ENCODE measurements around the gene CDK10. TPM values are rescaled to one million over a fixed set of nuclear protein-coding genes. Genes with fewer than 3 reads are reported as not detected.

The CDK10 gene
- total RNA-seq, 1 donor from 2014 or later = 76.1 TPM

GRCh38 chr16:89642574-89642973, 43.9 kb upstream of the CDK10 start:
- H3K27me3 Mint-ChIP-seq = no peaks in the 10 kb centered on the region
- ChIA-PET POLR2A (no interaction called here), CTCF (no interaction called here)
- H3K27ac Mint-ChIP-seq = no peak overlapping the region
- peaks cover 8% of the 10 kb centered on the region for H3K4me1 Mint-ChIP-seq
- H3K36me3 Mint-ChIP-seq (ENCODE audit: low read depth) = peaks cover 30% of the 10 kb centered on the region
- TF ChIP-seq CTCF (IDR thresholded peaks at IDR 0.05) = no peak
- DNase-seq (no peak), ATAC-seq (ENCODE audit: low read depth) (no peak)
- no peaks in the 10 kb centered on the region for H3K9me3 Mint-ChIP-seq
- H3K4me3 Mint-ChIP-seq = no peak overlapping the region
- intact Hi-C loops (cut with micrococcal nuclease) = loop anchor here (5.0 kb wide), 1 partner anchor 80 kb away; the partner anchor contains the start of gene RPL13

GRCh38 chr16:89643769-89644300, 42.7 kb upstream of the CDK10 start:
- peak overlapping the region; percentile 14 for H3K27ac Mint-ChIP-seq
- intact Hi-C loops (cut with micrococcal nuclease) = loop anchor here (5.0 kb wide), 1 partner anchor 82 kb away; the partner anchor contains the start of gene RPL13
- H3K27me3 Mint-ChIP-seq = no peaks in the 10 kb centered on the region
- no peaks in the 10 kb centered on the region for H3K9me3 Mint-ChIP-seq
- H3K36me3 Mint-ChIP-seq (ENCODE audit: low read depth) = peaks cover 34% of the 10 kb centered on the region
- ATAC-seq (ENCODE audit: low read depth) (no peak), DNase-seq (no peak)
- TF ChIP-seq CTCF (IDR thresholded peaks at IDR 0.05) = no peak
- peaks cover 8% of the 10 kb centered on the region for H3K4me1 Mint-ChIP-seq
- no peak overlapping the region for H3K4me3 Mint-ChIP-seq
- CTCF ChIA-PET = no interaction called here
- POLR2A ChIA-PET = no interaction called here

GRCh38 chr16:89645122-89645521, 41.4 kb upstream of the CDK10 start:
- TF ChIP-seq CTCF (IDR thresholded peaks at IDR 0.05) = no peak
- DNase-seq (no peak), ATAC-seq (ENCODE audit: low read depth) (no peak)
- intact Hi-C loops (cut with micrococcal nuclease) = no loop called here
- ChIA-PET CTCF (no interaction called here), POLR2A (no interaction called here)
- H3K36me3 Mint-ChIP-seq (ENCODE audit: low read depth) = peaks cover 46% of the 10 kb centered on the region
- H3K4me3 Mint-ChIP-seq = no peak overlapping the region
- peaks cover 8% of the 10 kb centered on the region for H3K4me1 Mint-ChIP-seq
- H3K27me3 Mint-ChIP-seq = no peaks in the 10 kb centered on the region
- no peaks in the 10 kb centered on the region for H3K9me3 Mint-ChIP-seq
- no peak overlapping the region for H3K27ac Mint-ChIP-seq

GRCh38 chr16:89646270-89646669, 40.2 kb upstream of the CDK10 start:
- DNase-seq = no peak
- ChIA-PET CTCF (no interaction called here), POLR2A (no interaction called here)
- no peak overlapping the region for H3K4me3 Mint-ChIP-seq
- peaks cover under 1% of the 10 kb centered on the region for H3K4me1 Mint-ChIP-seq
- no peak overlapping the region for H3K27ac Mint-ChIP-seq
- intact Hi-C loops (cut with micrococcal nuclease) = no loop called here
- no peaks in the 10 kb centered on the region for H3K27me3 Mint-ChIP-seq
- no peak for TF ChIP-seq CTCF (IDR thresholded peaks at IDR 0.05)
- H3K36me3 Mint-ChIP-seq (ENCODE audit: low read depth) = peaks cover 54% of the 10 kb centered on the region
- no peaks in the 10 kb centered on the region for H3K9me3 Mint-ChIP-seq
- ATAC-seq (ENCODE audit: low read depth) = no peak

- no peaks in the 10 kb centered on the region for H3K4me1 Mint-ChIP-seq
- POLR2A ChIA-PET = no interaction called here
- intact Hi-C loops (cut with micrococcal nuclease) = no loop called here
- no peaks in the 10 kb centered on the region for H3K9me3 Mint-ChIP-seq
- H3K27ac Mint-ChIP-seq = no peak overlapping the region
- no peak for TF ChIP-seq CTCF (IDR thresholded peaks at IDR 0.05)
- no peaks in the 10 kb centered on the region for H3K27me3 Mint-ChIP-seq
- no peak for ATAC-seq (ENCODE audit: low read depth)
- no peak for DNase-seq
- peaks cover 54% of the 10 kb centered on the region for H3K36me3 Mint-ChIP-seq (ENCODE audit: low read depth)
- CTCF ChIA-PET = no interaction called here
- no peak overlapping the region for H3K4me3 Mint-ChIP-seq
These were observed 39.6 kb upstream of the CDK10 start for GRCh38 chr16:89646906-89647305.
